ENCODE results near the gene TTC34.

Gene TTC34

DNA sequence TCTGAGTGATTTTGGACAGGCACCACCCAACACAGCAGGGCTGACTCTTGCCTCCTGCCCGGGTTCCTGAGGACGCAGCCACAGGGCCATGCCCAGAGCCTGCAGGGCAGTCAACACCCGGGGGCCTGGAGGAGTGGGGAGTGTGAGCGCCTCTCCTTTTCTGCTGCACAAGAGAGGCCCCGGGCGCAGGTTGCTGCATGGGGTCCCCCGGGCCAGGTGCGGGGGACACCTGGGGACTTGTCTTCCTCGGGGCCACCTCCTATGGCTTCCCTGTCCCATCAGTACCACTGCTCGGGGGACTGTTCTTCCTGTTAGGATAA lies 6.9 kb upstream of the TTC34 start:
- TF ChIP-seq POLR2AphosphoS5 (IDR thresholded peaks at IDR 0.05; ENCODE audit: low read depth, low read length) (no peak), TAF1 (IDR thresholded peaks at IDR 0.05; ENCODE audit: borderline replicate concordance, low read depth, low read length) (no peak), POLR2A (IDR thresholded peaks at IDR 0.05; ENCODE audit: low read depth, low read length) (no peak)
- DNase-seq (ENCODE audit: insufficient read length) (no peak), FAIRE-seq (no peak)

DNA sequence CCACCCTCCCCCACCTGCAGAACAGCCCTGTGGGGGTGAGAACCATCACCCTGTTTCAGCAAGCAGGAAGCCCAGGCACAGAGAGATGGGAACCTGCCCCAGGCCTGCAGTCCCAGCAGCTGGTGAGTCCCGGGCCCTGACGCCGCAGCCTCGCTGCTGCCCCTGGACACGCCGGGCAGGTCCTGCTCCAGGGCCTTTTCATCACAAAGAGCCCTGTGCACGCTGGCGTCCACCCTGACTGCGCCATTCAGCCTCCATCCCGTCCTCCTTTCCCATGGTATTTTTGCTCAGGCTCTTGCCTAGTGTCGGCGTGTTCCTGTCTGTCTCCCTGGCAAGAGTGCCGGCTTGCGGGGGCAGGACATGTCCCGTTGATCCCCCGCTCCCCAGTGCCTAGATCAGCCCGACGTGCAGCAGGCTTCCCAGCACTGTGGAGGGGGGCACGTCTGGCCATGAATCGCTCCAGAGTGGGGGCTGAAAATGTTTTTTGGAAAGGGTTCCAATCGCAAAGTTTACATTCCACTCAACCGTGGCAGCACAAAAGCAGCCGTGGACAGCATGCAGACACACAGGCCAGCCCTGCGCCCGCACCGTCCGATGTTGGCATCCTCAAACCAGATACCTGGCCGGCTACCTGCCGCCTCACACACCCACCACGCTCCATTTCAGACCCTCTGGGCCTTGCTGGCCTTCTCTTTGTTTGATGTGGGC lies 6.3 kb upstream of the TTC34 start:
- TF ChIP-seq POLR2A (IDR thresholded peaks at IDR 0.05; ENCODE audit: low read depth, low read length) (no peak), POLR2AphosphoS5 (IDR thresholded peaks at IDR 0.05; ENCODE audit: low read depth, low read length) (no peak), TAF1 (IDR thresholded peaks at IDR 0.05; ENCODE audit: borderline replicate concordance, low read depth, low read length) (no peak)
- DNase-seq (ENCODE audit: insufficient read length), result no peak
- FAIRE-seq, result no peak

- DNase-seq (ENCODE audit: insufficient read length) (no peak), FAIRE-seq (no peak)
- no peak for TF ChIP-seq POLR2A (IDR thresholded peaks at IDR 0.05; ENCODE audit: low read depth, low read length)
- TF ChIP-seq TAF1 (IDR thresholded peaks at IDR 0.05; ENCODE audit: borderline replicate concordance, low read depth, low read length), result no peak
- no peak for TF ChIP-seq POLR2AphosphoS5 (IDR thresholded peaks at IDR 0.05; ENCODE audit: low read depth, low read length)
These were observed 5.5 kb upstream of the TTC34 start for GRCh38 chr1:2807036-2807435.

- DNase-seq (ENCODE audit: insufficient read length) (no peak), FAIRE-seq (no peak)
- TF ChIP-seq POLR2AphosphoS5 (IDR thresholded peaks at IDR 0.05; ENCODE audit: low read depth, low read length) (no peak), POLR2A (IDR thresholded peaks at IDR 0.05; ENCODE audit: low read depth, low read length) (no peak), TAF1 (IDR thresholded peaks at IDR 0.05; ENCODE audit: borderline replicate concordance, low read depth, low read length) (no peak)
These were observed 5.1 kb upstream of the TTC34 start for GRCh38 chr1:2806591-2806990.

DNA sequence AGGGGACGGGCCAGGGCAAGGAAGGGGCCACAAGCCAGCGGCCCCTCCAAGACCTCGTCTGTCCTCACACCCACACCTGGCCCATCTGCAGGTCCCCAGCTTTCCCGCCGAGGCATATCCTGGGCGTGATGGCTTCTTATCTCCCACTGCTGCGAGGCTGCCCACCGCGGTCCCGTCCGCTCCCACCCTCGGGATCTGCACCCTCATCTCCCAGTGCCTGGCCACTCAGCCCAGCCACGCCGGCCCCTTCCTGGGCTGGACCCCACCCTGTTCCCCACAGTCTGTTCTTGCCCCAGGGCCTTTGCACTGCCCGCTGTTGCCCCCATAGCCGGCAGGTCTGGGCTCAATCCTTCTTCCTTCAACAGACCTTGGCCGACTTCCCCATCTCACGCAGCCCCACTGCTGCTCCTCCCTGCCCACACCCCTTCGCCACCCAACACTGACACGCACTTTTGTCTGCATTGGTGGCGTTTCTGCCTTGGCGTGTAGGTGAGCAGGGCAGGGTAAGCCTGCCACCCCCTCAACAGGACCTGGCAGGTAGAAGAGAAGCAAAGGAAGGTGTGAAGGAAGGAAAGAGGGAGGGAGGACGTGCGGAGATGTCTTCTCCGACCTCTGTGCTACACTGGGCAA lies 4.4 kb upstream of the TTC34 start:
- DNase-seq (ENCODE audit: insufficient read length), result no peak
- TF ChIP-seq POLR2A (IDR thresholded peaks at IDR 0.05; ENCODE audit: low read depth, low read length) (no peak), TAF1 (IDR thresholded peaks at IDR 0.05; ENCODE audit: borderline replicate concordance, low read depth, low read length) (no peak), POLR2AphosphoS5 (IDR thresholded peaks at IDR 0.05; ENCODE audit: low read depth, low read length) (no peak)
- FAIRE-seq, result no peak

DNA sequence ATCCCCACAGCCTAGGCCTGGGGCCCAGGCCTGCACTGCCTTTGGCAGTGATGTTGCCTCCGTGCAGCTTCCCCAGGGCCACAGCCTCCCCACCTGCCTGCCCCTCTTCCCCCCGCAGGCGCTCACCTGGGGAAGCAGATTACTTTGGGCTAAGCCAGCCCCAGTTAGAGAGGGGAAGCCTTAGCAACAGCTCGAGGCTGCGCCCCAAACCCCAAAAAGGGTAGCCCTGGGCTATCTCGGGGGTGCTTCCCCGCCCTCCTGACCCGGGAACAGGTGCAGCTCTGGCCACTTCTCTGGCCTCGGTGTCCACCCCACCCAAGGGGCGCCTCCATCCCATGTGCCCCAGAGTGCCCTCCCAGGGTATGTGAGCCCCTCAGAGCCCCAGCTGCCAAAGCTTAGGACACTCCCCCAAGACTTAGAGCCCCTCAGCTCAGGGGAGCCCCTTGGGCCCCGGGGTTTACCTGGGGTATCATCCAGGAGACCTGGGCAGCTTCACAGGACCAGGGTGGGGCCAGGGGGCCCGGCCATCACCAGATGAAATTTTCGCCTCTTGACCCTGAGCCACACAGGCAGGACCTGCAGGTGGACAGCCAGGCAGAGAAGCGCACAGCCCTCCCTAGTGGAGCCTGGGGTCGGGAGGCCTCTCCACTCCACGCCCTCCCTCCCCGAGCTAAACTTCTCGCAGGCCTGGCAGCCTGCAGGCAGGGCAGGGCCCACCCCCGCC lies 3.3 kb upstream of the TTC34 start:
- no peak for TF ChIP-seq POLR2A (IDR thresholded peaks at IDR 0.05; ENCODE audit: low read depth, low read length)
- no peak for TF ChIP-seq TAF1 (IDR thresholded peaks at IDR 0.05; ENCODE audit: borderline replicate concordance, low read depth, low read length)
- TF ChIP-seq POLR2AphosphoS5 (IDR thresholded peaks at IDR 0.05; ENCODE audit: low read depth, low read length), result no peak
- FAIRE-seq, result no peak
- DNase-seq (ENCODE audit: insufficient read length), result no peak

DNA sequence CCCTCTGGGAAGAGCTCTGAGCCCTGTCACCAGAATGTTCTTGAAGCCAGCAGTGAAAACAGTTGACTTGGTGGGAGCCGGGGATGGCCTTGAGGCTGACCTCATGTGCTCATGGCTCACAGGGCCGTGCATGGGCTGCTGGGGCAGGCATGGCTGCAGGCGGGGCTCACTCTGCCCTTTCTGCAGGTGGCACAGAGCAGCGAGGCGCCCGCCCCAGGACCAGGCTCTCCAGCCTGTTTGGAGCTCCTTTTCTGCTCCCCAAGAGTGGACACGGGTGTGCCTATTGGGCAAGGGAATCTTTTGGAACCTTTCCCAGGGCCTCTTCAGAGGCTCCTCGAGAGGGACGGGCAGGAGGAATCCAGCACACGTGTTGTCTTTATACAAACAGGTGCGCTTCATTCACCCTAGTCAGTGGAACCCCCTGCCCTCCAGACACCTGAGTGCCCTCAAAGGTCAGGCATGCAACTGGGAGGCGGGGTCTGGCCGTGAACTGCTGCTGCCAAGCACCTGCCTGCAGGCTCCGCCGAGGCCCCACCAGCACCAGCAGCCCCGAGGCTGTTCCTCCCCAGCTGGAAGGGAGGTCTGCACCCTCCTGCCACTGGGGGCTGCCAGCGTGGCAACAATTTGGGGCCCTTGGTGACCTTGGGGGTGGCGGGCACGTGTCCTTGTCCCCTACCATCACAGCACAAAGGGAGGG lies 2.6 kb upstream of the TTC34 start:
- DNase-seq (ENCODE audit: insufficient read length) (no peak), FAIRE-seq (no peak)
- TF ChIP-seq POLR2AphosphoS5 (IDR thresholded peaks at IDR 0.05; ENCODE audit: low read depth, low read length), result no peak
- TF ChIP-seq TAF1 (IDR thresholded peaks at IDR 0.05; ENCODE audit: borderline replicate concordance, low read depth, low read length), result no peak
- TF ChIP-seq POLR2A (IDR thresholded peaks at IDR 0.05; ENCODE audit: low read depth, low read length), result no peak

DNA sequence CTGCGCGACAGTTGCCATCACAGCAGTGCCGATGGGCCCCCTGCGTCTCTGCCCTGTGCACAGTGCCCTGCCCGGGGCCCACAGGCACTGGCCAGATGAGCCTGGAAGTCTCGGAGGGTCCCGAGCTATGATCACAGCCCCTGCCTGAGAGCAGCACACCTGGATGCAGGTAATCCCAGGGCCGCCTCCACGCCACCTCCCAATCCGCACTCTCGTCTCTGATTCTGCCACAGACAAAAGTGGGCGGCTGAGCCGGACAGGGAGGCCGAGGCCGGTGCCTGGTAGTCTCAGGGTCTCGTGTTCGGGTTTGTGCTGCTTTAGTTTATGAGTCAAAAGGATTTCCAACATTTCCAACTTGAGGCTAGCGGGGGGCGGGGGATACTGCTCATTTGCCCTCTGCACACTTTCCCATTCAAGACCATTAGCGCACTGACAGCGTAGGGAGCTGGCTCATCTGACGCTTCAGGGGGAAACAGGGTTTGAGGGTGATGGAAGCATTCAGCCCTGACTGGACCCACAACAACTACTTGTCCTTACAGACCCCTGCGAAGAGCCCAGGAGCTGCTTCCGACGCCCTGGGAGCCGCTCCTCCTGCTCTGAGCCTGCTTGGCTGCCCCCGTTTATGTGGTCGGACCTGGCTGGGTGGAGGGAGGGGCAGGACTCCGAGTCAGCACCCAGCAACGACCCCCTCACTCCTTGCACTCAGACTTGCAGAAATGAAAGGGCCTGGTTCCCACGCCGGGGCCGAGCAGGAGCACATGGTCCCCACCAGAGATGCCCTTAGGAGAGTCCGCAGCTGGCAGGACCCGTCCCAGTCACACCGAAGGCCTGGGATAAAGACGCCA lies 1.8 kb upstream of the TTC34 start:
- DNase-seq (ENCODE audit: insufficient read length) (no peak), FAIRE-seq (no peak)
- TF ChIP-seq TAF1 (IDR thresholded peaks at IDR 0.05; ENCODE audit: borderline replicate concordance, low read depth, low read length) (no peak), POLR2AphosphoS5 (IDR thresholded peaks at IDR 0.05; ENCODE audit: low read depth, low read length) (no peak), POLR2A (IDR thresholded peaks at IDR 0.05; ENCODE audit: low read depth, low read length) (no peak)

- no peak for TF ChIP-seq TAF1 (IDR thresholded peaks at IDR 0.05; ENCODE audit: borderline replicate concordance, low read depth, low read length)
- TF ChIP-seq POLR2A (IDR thresholded peaks at IDR 0.05; ENCODE audit: low read depth, low read length), result no peak
- TF ChIP-seq POLR2AphosphoS5 (IDR thresholded peaks at IDR 0.05; ENCODE audit: low read depth, low read length), result no peak
- DNase-seq (ENCODE audit: insufficient read length) (no peak), FAIRE-seq (no peak)
These were observed 998 bp upstream of the TTC34 start for GRCh38 chr1:2802421-2802961.

DNA sequence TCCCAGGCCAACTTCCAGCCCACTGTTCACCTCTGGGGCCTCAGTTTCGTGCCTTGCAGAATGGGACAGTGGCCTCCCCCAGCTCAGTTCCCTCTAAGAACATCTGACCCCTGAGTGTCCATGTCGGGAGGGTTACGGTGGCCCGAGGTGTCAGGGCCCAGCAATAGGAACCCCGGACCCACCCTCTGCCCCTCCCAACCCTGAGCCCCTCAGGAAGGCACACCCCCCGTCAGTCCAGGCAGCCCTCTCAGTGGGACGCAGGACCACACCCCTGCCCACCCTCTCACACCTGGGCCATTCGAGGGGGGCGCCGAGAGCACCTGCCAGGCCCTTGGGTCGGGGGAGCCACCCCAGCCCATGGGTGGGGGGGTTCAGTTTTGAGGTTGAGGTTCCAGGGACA lies 447 bp downstream of the TTC34 start:
- no peak for DNase-seq (ENCODE audit: insufficient read length)
- no peak for TF ChIP-seq POLR2A (IDR thresholded peaks at IDR 0.05; ENCODE audit: low read depth, low read length)
- no peak for TF ChIP-seq POLR2AphosphoS5 (IDR thresholded peaks at IDR 0.05; ENCODE audit: low read depth, low read length)
- TF ChIP-seq TAF1 (IDR thresholded peaks at IDR 0.05; ENCODE audit: borderline replicate concordance, low read depth, low read length), result no peak
- FAIRE-seq, result no peak

Data from GM12892 (cell line).